HUES64 (cell line): ENCODE results near the gene CKB.

Experiments used
- H3K27ac ChIP-seq: 2 replicates; pipeline ENCODE4 v1.7.0; 2013; ENCODE audit warnings: low read depth, low read length, inconsistent platforms
- H3K27me3 ChIP-seq: 2 replicates; pipeline ENCODE4 v1.6.1; 2013; ENCODE audit warnings: mild to moderate bottlenecking, low read length; ENCODE audit not compliant: insufficient read depth
- H3K36me3 ChIP-seq: 2 replicates; pipeline ENCODE4 v1.6.1; 2013; ENCODE audit warnings: mild to moderate bottlenecking, low read length; ENCODE audit not compliant: insufficient read depth
- H3K4me1 ChIP-seq: 2 replicates; pipeline ENCODE4 v1.6.1; 2013; ENCODE audit warnings: mild to moderate bottlenecking, low read length, moderate library complexity; ENCODE audit not compliant: insufficient read depth
- H3K4me3 ChIP-seq: 2 replicates; pipeline ENCODE4 v1.5.1; 2013; ENCODE audit warnings: mild to moderate bottlenecking, low read length, moderate library complexity
- H3K9ac ChIP-seq: 2 replicates; pipeline ENCODE4 v1.6.1; 2013; ENCODE audit warnings: mild to moderate bottlenecking, low read depth, low read length
- H3K9me3 ChIP-seq: 2 replicates; pipeline ENCODE4 v1.6.1; 2013; ENCODE audit warnings: low read depth, low read length; ENCODE audit not compliant: insufficient read depth
- WGBS: fragments of 150-250, 120-280 bp; methylation state at CpG from one replicate; pipeline ENCODE4 v1.1.7; 2013; ENCODE audit warnings: missing lambda C conversion rate; 5-methylcytosine and 5-hydroxymethylcytosine counted together

The CKB gene

DNA sequence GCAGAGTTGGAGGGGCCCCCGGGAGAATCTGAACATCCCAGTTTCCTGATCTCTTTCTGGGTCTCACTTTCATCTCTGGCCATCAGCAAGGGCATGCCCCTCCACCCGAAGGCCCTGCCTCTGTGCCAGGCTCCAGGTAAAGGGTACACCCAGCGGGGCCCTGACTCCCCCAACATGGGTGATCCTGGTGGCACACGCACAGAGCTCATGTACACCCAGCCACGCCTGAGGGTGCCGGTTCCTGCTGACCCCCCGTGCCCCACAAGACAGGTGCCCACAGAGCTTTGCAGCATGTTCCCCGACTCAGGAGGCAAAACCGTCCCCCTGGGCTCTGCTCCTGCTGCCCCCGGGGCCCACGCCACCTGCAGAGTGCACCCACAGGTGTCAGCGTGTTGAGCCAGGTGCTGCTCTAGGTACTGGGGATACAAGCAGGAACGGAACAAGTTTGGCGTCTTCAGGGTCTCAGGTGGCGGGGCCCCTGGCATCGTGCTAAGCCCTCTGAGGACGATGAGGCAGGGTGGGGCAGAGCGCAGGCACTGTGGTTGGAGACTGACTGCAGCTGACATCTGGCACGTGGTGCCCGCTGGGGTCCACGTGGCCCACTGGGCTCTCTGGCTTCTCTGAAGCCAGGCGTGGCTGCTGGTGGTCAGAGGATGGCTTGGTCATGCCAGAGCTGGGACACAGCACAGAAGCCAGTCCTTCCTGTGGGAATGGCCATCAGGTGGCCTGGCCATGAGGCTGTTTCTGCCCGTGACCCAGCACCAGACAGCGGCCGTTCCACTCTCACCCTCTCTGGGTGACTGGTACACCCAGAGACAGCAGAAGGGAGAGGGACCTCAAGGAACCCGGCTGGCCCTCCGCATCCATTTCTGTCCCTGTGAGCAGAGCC lies 26.1 kb upstream of the CKB start:
- Histone ChIP-seq H3K9ac (no peak overlapping the region), H3K4me1 (peaks cover 4% of the 10 kb centered on the region), H3K36me3 (no peaks in the 10 kb centered on the region), H3K9me3 (no peaks in the 10 kb centered on the region), H3K27me3 (no peaks in the 10 kb centered on the region), H3K27ac (no peak overlapping the region), H3K4me3 (no peak overlapping the region)
- 95% methylated on average over 27 of the region's 27 CpGs for WGBS

DNA sequence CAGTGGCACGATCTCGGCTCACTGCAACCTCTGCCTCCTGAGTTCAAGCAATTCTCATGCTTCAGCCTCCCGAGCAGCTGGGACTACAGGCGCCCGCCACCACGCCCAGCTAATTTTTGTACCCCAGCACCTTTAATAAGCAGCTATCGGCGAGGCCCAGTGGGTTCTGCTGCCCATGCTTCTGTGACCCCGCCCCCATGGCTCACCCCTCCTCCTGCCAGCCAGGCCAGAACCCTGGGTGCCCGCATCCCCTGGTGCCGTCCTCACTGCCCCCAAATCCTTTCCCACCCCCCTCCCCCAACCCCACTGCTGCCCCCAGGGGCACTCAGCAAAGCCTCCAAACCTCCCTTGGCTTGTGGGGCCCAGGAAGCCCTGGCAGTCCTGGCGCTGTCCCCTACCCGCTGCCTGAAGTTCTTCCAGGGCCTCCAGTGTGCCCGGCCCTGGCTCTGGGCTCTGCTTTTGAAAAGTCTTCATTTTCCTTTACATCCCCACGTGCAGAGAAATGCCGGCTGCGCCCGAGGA lies 25.4 kb upstream of the CKB start:
- H3K27ac ChIP-seq = no peak overlapping the region
- H3K36me3 ChIP-seq = no peaks in the 10 kb centered on the region
- peaks cover 11% of the 10 kb centered on the region for H3K4me1 ChIP-seq
- H3K9me3 ChIP-seq = no peaks in the 10 kb centered on the region
- H3K9ac ChIP-seq = no peak overlapping the region
- no peak overlapping the region for H3K4me3 ChIP-seq
- WGBS = 87% methylated on average over 18 of the region's 18 CpGs
- no peaks in the 10 kb centered on the region for H3K27me3 ChIP-seq

DNA sequence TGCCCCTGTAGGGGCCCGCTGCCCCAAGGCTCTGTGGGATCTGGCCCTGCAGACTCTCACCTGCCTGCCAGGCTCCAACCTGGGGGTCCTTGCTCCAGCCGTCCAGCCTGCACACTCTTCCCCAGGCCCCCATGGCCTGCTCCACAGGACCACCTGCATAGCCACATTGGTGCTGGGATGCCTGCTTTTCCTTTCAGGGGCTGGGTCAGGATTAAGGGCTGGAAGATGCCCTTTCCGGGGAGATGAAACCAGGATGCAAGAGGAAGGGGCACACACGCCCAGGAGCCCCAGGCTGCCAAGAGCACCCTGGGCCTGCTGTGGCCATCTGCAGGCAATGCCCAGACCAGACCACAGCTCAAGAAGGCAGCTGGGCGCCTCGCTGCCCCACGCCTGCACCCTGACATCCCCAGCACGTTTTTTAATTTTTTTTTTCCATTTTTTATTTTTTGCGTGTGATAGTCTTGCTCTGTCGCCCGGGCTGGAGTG lies 24.9 kb upstream of the CKB start:
- Histone ChIP-seq H3K36me3 (no peaks in the 10 kb centered on the region), H3K4me1 (peaks cover 13% of the 10 kb centered on the region), H3K9me3 (no peaks in the 10 kb centered on the region), H3K9ac (no peak overlapping the region), H3K4me3 (no peak overlapping the region), H3K27ac (no peak overlapping the region), H3K27me3 (no peaks in the 10 kb centered on the region)
- WGBS = 90% methylated on average over 11 of the region's 11 CpGs

DNA sequence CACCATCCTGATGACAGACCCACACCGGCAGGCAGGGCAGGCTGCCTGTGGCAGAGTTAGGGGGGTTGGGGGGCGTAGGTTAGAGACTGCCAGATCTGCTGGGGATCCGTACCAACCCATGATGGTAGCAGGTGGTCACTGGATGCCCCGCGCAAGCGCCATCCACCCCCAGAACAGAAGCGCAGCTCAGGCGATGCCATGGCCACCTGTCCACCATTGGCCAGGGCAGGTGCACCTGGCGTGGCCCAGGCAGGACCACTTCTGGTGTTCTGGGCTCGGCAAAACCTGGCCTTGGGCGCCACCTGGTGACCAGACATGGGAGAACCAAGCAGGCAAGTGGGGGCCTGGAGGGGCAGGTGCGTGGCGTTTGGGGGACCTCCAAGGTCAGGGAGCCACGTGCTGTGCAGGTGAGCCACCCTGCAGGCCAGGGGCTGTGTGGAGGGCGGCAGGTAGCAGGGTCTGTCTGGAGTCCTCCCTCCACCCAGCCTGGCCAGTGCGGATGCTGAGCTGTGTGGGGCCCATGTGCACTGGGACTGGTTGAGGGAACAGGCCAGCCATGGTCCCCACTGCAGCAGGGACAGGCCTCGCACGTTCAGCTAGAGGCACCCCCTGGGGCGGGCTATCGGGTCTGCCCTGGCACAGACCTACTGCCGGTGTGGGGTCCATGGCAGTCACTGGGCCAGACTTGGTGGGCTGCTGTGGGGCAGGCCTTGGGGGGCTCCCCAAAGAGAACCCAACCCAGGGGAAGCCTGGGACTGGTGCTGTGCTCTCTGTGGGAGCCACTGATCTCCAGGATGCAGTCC lies 24.2 kb upstream of the CKB start:
- H3K9ac ChIP-seq = no peak overlapping the region
- no peaks in the 10 kb centered on the region for H3K9me3 ChIP-seq
- no peaks in the 10 kb centered on the region for H3K36me3 ChIP-seq
- 38% methylated on average over 21 of the region's 21 CpGs for WGBS
- peaks cover 20% of the 10 kb centered on the region for H3K4me1 ChIP-seq
- H3K27ac ChIP-seq = no peak overlapping the region
- no peak overlapping the region for H3K4me3 ChIP-seq
- no peaks in the 10 kb centered on the region for H3K27me3 ChIP-seq

DNA sequence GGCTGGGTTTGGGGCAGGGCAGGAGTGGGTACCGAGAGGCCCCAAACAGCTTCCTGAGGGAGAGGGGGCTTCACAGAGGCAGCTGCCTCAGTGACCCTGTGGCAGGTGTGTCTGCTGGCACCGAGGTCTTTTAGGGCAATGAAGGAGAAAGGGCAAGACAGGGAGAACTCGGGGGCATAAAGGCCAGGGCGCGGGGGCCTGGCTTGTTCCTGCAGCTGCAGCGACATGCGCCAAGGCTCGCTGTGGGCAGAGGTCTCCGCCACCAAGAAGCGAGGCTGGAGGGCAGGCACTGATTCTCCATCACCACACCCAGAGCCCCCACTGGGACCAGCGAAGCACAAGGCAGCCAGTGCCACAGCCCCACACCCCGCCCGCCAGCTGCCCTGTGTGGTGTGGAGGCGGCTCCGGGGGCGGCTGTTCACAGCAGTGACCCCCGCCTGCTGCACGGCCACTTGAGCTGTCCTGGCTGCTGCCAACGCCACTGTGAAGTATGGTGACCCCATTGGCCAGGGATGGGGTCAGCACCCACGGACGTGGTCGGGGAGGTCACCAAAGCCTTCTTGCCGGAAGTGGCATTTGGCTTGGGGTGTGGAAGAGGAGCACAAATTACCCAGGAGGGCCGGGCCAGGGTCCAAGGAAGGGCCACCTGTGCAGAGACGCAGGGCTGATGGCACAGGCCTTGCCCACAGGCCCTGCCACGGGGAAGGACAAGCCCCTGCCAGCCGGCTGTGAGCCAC lies 23.5 kb upstream of the CKB start:
- H3K4me1 ChIP-seq = peaks cover 24% of the 10 kb centered on the region
- no peaks in the 10 kb centered on the region for H3K9me3 ChIP-seq
- WGBS = 89% methylated on average over 27 of the region's 27 CpGs
- H3K36me3 ChIP-seq = no peaks in the 10 kb centered on the region
- H3K27me3 ChIP-seq = no peaks in the 10 kb centered on the region
- H3K4me3 ChIP-seq = no peak overlapping the region
- no peak overlapping the region for H3K9ac ChIP-seq
- no peak overlapping the region for H3K27ac ChIP-seq

DNA sequence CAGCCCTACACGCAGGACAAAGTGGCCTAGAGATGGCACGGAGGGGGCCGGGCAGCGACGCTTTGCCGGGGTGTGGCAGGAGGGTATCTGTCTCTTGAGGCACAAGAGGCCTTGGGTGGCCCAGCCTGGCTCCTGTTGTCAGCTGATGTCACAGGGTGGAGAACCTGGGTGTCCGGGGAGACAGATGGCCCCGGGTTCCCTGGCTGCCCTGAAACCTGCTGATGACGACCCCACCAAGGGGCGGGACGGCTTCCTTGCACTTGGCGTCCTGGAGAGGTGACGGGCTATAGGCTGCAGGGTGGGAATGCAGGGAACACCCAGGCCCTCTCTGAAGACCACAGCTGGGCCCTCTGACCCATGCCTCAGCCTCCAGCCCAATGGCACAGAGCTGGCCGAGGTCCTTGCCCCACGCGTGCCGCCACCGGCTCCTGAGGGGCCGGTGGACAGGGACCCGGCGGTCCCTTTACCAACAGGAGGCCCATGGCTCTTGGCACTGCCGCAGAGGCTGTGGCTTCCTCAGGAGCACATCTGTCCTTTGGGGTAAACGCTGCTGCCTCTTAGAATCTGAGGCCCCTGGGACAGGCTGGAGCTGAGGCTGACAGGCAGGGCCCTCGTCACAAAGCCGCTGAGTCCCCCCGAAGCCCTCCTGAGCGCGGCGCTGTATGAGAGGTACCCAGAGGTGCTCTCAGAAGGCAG lies 22.7 kb upstream of the CKB start:
- Histone ChIP-seq H3K9ac (no peak overlapping the region), H3K27me3 (no peaks in the 10 kb centered on the region), H3K9me3 (no peaks in the 10 kb centered on the region), H3K4me1 (peaks cover 27% of the 10 kb centered on the region), H3K36me3 (no peaks in the 10 kb centered on the region), H3K4me3 (no peak overlapping the region), H3K27ac (no peak overlapping the region)
- 90% methylated on average over 29 of the region's 29 CpGs for WGBS

DNA sequence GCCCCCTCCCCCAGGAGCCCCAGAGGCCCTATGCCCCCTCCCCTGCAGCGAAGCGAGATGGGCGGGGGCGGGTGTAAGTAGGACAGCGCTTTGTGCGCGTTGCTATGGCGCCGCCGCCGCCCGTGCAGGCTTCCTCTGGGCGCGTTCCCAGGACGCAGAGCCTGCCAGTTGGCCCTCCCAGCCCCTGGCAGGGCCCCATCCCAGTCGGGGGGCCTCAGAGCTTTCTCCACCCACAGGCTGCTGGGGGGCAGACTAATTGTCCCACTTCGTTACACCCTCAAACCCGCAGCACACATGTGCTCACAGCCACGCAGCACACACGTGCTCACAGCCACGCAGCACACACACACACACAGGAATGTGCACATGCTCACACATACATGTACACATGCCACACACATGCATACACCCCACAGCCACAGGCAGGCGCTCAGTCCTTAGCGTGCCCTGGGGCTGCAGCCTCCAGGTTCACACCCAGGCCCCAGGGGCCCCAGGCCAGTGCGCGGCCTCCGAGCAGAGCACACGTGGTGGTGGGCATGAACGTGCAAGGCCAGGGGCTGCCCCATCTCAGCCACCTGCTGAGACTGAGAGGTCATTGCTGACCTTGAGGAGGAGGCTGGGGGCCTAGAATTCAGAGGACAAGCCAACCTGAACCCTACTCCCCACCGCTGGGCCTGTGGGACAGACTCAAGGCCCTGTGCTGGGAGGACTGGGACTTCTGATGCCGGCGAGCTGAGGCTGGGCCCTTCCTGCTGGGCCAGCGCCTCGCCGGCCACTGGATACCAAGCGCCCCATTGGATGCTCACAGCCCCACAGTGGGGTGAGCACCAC lies 22.0 kb upstream of the CKB start:
- Histone ChIP-seq H3K27me3 (no peaks in the 10 kb centered on the region), H3K4me1 (peaks cover 28% of the 10 kb centered on the region), H3K4me3 (no peak overlapping the region), H3K9me3 (no peaks in the 10 kb centered on the region), H3K36me3 (no peaks in the 10 kb centered on the region), H3K9ac (no peak overlapping the region), H3K27ac (no peak overlapping the region)
- 91% methylated on average over 35 of the region's 35 CpGs for WGBS

DNA sequence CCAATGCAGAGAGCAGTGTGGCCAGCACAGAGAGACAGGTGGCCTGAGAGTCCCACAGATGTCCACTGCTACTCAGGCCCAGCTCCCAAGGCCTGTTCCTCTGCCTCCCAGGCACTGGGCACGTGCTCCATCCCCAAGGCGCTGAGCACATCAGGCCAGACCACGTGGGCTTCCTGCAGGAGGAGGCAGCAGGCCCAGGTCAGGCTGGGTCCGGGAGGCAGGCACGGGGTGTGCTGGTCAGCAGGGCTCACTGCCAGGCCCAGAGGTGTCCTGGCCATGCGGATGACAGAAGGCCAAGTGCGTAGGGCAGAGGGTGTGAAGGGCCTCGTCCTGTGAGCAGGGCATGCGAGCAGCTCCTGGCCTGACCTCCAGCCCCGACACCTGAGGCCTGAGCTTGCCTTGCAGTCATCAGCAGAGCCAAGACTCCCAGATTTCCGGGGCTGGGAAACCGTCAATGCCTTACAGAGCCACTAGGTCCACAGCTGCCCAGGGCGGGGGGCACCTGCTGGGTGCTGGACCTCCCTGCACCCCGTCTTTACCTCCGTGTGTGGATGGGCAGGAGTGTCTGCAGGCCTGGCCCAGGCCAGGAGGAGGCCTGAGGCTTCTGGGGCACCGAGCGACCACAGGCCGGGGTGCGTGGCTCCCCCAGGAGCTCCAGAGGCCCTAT lies 21.2 kb upstream of the CKB start:
- peak overlapping the region; percentile 98 for H3K27ac ChIP-seq
- no peaks in the 10 kb centered on the region for H3K27me3 ChIP-seq
- peak overlapping the region; percentile 84 for H3K9ac ChIP-seq
- H3K4me3 ChIP-seq = no peak overlapping the region
- 89% methylated on average over 19 of the region's 19 CpGs for WGBS
- no peaks in the 10 kb centered on the region for H3K9me3 ChIP-seq
- H3K4me1 ChIP-seq = peaks cover 28% of the 10 kb centered on the region
- no peaks in the 10 kb centered on the region for H3K36me3 ChIP-seq

DNA sequence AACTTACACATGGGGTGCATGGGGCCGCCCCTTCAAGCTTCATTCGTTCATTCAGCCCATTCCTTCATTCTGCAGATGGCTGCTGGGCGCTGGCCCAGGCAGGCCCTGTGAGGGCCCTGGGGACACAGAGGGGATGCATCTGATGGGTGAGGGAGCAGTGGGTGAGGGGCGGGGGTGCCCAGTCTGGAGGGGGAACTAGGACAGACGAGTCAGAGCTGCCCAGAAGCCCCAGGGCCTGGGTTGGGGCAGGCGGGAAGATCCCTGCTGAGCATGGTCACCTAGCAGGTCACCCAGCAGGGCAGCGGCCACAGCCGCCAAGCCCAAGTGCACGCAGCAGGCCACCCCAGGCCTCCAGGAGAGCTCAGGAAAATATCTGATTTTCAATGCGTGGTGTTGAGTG lies 20.5 kb upstream of the CKB start:
- Histone ChIP-seq H3K36me3 (no peaks in the 10 kb centered on the region), H3K9me3 (no peaks in the 10 kb centered on the region), H3K27me3 (no peaks in the 10 kb centered on the region), H3K9ac (peak overlapping the region; percentile 84), H3K4me3 (0 out of 2 replicates have a peak overlapping the region, but pooled peaks have one; percentile 4), H3K4me1 (peaks cover 28% of the 10 kb centered on the region), H3K27ac (peak overlapping the region; percentile 98)
- 60% methylated on average over 10 of the region's 10 CpGs for WGBS
